ENCODE data around the gene ABCD4.

Gene ABCD4

DNA sequence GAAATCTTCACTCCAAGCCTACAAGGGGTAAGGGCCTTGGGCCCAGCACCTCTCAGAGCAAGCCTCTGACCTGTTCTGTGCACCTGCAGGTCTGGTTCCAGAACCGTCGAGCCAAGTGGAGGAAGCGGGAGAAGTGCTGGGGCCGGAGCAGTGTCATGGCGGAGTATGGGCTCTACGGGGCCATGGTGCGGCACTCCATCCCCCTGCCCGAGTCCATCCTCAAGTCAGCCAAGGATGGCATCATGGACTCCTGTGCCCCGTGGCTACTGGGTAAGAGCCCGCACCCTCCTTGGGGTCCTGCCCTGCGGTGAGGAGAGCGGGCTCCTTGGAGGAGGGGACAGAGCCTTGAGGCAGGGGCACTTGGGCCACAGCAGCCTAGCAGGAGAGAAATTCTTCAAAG lies 43.2 kb downstream of the ABCD4 start:
- DNase-seq (ENCODE audit: low read depth in 3 of 3) = no peak

- DNase-seq (ENCODE audit: low read depth in 3 of 3) = no peak
Observed at GRCh38 chr14:74258764-74259035, 44.0 kb downstream of the ABCD4 start.

- DNase-seq (ENCODE audit: low read depth in 3 of 3) = no peak
Observed at GRCh38 chr14:74257941-74258763, 44.6 kb downstream of the ABCD4 start.

DNA sequence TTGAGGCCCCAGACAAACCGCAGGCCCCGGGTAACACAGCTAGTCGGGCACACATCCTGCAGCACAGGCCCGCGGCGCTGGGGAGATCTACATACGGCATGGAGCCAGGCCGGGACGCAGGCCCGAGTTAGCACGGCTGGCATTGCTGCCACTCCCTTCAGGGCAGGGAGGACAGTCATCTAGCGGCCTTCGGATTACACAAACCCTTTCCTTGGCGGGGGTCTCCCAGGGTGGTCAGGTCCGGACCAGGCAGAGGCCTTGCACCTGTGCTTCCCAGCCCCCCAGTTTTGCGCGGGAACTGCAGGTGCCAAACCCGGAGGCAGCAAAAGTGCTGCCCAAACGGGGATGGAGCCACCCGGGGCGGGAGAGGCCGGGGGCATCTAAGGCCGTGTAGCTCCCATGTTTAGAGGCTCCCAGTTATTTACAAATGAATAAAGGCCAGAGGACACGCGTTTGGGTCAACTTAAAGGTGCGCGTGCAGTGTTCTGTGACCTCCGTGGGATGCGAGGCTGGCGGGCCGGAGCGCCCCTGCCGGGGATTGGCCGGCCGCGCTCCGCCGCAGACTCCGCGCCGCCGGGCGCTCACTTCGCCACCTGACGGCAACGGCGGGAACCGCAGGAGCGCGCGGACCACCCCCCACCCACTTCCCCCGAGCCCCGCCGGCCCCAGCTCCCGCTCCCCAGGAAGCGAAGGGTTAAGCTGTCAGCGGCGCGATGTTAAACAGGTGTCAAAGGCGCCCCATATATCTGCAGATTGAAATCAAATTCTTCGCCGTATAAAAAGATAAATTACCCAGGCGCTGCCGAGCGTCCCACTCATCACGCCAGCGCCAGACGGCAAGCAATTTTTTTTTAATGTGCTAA lies 45.4 kb downstream of the ABCD4 start:
- peak in 2 of 3 donors; percentile 27 to 45 for DNase-seq (ENCODE audit: low read depth in 3 of 3)

DNA sequence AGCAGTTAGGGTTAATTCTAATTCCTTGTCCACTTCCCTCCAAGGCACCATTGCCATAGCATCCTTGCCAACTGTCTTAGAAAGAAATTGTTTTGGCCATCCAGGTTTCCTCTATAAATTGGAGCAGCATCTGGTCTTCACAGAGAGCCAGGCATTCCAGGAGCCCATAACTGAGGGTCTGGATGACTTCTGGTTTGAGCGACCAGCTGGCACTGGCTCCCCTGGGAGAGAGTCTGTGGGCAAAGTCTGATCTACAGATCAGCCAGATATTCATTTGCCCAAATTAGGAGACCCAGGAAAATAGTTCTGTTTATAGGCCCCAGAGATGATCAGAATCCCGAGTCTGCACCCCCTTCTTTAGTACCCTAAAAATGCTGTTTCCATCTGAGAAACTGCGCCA lies 47.5 kb downstream of the ABCD4 start:
- no peak for DNase-seq (ENCODE audit: low read depth in 3 of 3)

GRCh38 chr14:74249433-74250375 lies 53.0 kb downstream of the ABCD4 start:
- DNase-seq (ENCODE audit: low read depth in 3 of 3) = no peak

DNA sequence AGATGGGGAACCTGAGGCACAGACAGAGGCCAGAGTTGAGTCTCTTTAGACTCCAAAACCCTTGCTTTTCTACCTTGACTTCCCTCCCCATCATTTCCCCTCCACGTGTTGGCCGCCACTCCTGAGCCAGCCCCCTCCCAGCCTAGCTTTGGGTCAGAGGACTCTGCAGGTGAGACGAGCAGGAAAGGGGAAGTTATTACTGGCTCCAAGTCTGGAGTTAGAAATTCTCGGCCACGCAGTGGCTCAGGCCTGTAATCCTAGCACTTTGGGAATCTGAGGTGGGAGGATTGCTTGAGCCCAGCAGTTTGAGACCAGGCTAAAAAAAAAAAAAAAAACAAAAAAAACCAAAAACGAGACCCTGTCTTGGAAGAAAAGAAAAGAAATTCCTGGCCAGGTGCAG lies 54.7 kb downstream of the ABCD4 start:
- DNase-seq (ENCODE audit: low read depth in 3 of 3) = no peak

GRCh38 chr14:74246542-74246941 lies 56.2 kb downstream of the ABCD4 start:
- DNase-seq (ENCODE audit: low read depth in 3 of 3) = no peak

- no peak for DNase-seq (ENCODE audit: low read depth in 3 of 3)
Observed at GRCh38 chr14:74245292-74245691, 57.4 kb downstream of the ABCD4 start.

GRCh38 chr14:74244115-74244514 lies 58.6 kb downstream of the ABCD4 start:
- DNase-seq (ENCODE audit: low read depth in 3 of 3) = no peak

DNA sequence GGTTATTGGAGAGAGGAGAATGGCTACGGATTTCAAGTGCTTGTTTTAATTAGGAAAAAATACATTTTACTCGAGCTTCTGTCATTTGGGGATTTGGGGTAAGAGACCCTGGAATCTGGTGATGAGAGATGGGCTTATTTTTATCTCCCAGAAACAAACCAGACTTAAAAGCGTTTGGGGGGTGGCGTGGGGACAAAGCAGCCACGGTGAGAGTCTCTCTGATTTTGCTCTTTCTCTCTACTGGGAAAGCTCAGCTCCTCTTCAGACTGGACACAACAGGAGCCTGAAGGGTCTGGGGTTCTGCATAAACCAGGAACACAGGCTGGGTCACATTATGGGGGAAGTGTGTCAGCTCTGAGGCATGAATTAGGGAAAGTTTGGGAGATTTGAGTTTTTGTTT lies 59.7 kb downstream of the ABCD4 start:
- DNase-seq (ENCODE audit: low read depth in 3 of 3) = no peak

- DNase-seq (ENCODE audit: low read depth in 3 of 3) = no peak
Observed at GRCh38 chr14:74242780-74243042, 60.0 kb downstream of the ABCD4 start.

DNA sequence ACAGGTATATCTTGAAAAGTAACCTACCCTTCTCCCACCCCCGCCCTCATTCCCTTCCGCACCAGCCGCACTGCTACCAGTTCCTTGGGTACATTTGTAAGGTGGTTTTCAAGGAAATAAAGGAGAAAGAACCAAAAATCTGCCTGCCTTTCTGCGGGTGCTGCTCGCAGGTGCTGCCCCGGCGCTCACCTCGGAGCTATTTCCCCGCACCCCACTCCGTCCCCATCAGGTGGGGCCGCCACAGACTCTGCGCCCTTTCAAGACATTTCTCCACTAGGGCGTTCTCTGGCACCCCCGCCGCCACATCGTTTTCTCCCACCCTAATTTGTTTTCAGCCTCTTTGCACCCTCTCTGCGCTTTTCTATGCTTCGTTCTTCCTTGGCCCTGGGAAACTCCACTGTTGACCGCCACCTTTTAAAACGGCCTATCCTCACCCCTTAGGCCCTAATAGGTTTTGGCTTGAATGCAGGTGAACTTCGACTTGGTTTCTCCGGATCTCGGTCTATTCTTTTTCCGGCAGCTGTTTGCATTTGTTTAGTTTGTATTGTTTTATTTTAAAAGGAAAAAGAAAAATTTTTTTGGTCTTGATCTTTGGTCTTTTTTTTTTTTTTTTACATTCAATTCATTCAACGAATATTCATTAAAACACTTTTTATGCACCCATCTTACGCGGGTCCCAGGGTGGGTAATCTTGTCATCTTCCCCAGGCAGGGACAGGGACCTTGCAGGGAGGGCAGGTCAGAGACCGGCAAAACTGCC lies 60.5 kb downstream of the ABCD4 start:
- DNase-seq (ENCODE audit: low read depth in 3 of 3) = no peak

DNA sequence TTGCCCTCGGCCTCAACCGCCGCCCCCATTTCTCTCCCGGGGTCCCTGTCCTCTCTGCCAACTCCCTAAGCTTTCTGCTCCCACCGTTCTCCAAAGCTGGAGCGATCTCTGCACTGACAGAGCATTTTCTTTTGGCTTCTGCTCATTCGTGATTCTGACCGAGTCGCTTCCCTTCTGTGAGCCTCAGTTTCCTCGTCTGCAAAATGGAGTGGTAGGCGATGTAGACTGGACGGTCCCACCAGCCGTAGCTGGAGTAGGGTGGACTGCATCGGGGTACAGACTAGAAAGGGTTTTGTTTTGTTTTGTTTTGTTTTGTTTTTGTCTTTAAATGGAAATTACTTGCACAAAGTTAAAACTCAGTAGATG lies 61.1 kb downstream of the ABCD4 start:
- no peak for DNase-seq (ENCODE audit: low read depth in 3 of 3)

DNA sequence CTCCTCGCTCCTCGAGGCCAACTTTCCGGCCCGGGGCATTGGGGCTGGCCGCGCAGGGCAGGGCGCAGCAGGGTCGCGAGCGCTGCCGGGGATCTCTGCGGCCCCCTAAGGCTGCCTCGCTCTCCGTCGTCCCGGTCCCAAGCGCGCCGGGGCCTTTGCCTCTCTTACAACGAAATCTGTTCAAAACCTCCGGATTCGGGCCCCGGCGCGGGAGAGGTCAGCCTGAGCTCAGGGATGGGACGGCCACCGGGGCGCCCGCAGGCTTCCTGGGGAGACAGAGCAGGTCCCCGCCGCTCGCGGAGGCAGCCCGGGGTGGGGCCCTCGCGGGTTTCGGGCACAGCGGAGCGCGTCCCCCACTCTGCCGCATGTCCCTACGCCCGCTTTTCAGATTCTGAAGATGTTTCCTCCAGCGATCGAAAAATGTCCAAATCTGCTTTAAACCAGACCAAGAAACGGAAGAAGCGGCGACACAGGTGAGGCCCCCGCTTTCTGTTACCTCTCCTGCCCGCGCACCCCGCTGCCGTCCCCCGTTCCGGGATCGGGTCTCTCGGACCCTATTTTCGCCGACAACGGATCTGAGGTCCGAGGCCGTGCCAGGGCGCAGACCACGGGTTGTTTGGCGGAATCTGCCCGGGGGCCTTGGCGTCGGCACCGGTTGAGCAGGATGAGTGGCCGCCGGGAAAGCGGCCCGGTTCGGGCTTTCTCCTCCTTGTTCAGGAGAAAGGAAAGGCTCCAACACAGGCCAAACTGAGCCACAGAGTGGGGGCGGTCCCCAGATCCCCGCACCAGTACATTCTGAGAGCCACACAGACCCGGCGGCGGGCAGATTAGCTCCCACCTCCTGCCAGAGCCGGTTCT lies 61.7 kb downstream of the ABCD4 start:
- DNase-seq (ENCODE audit: low read depth in 3 of 3) = no peak

- DNase-seq (ENCODE audit: low read depth in 3 of 3) = no peak
Observed at GRCh38 chr14:74239848-74240793, 62.6 kb downstream of the ABCD4 start.

GRCh38 chr14:74238974-74239847 lies 63.5 kb downstream of the ABCD4 start, which contains the start of gene VSX2:
TSS of gene VSX2 (plus strand) at chr14:74239449. CDS start at chr14:74239562, 113 bp downstream.
- DNase-seq (ENCODE audit: low read depth in 3 of 3) = no peak

- DNase-seq (ENCODE audit: low read depth in 3 of 3) = no peak
Observed at GRCh38 chr14:74237441-74237840, 65.3 kb downstream of the ABCD4 start.

Data from stimulated activated CD4-positive, alpha-beta T cell treated with anti-CD3 and anti-CD28 coated beads, TNF-alpha, amount 100 ng/mL, for 48 hours (primary cell).